ENCODE results near the gene EQTN.
"Not testable (repeated sequence)": the region's sequence is repeated elsewhere in the genome, so short reads cannot be mapped to it uniquely, and the experiment has no call there.

- not testable (repeated sequence) for TF ChIP-seq CTCF (IDR thresholded peaks at IDR 0.05; ENCODE audit: low read length); EZH2phosphoT487 (IDR thresholded peaks at IDR 0.05; ENCODE audit: low read length); EZH2 (optimal IDR thresholded peaks at IDR 0.05; ENCODE audit: low read depth, low read length)
These were observed 57.3 kb downstream of the EQTN start for GRCh38 chr9:27239648-27240047.

Measured in MM.1S (cell line).